Fibroblast of skin of abdomen (primary cell): ENCODE data around the gene TGFB3.
A peak's percentile ranks its signal among the peaks of the same experiment; 100 is the strongest.

ENCODE experiments used
- DNase-seq: peaks from one replicate; pipeline ENCODE4 v3.0.0-alpha.2; 2013

TGFB3 gene

GRCh38 chr14:75986439-75986765 is 4.6 kb upstream of the TGFB3 start:
- no peak for DNase-seq

- peak; percentile 79 for DNase-seq
These were observed 4.0 kb upstream of the TGFB3 start, which contains the start of gene IFT43 for GRCh38 chr14:75985618-75986438. Gene IFT43 (plus strand): TSS chr14:75985763. CDS start chr14:75985787, 24 bp downstream.

GRCh38 chr14:75984674-75985073 is 2.9 kb upstream of the TGFB3 start:
- DNase-seq = no peak

- no peak for DNase-seq
These were observed 1.2 kb upstream of the TGFB3 start for GRCh38 chr14:75983019-75983358.

- DNase-seq = peak; percentile 83
These were observed 647 bp upstream of the TGFB3 start for GRCh38 chr14:75982266-75983018.

GRCh38 chr14:75980856-75981255 is 939 bp downstream of the TGFB3 start:
- DNase-seq = no peak

GRCh38 chr14:75979648-75980565 is 1.9 kb downstream of the TGFB3 start:
- DNase-seq = peak; percentile 18

- peak; percentile 61 for DNase-seq
These were observed 2.7 kb downstream of the TGFB3 start for GRCh38 chr14:75979071-75979571.

- no peak for DNase-seq
These were observed 3.5 kb downstream of the TGFB3 start for GRCh38 chr14:75978249-75978731.

GRCh38 chr14:75977582-75977943 is 4.2 kb downstream of the TGFB3 start:
- DNase-seq = no peak

- DNase-seq = peak; percentile 22
These were observed 4.8 kb downstream of the TGFB3 start for GRCh38 chr14:75976826-75977581.

- DNase-seq = no peak
These were observed 8.9 kb downstream of the TGFB3 start for GRCh38 chr14:75972801-75973421.

GRCh38 chr14:75971509-75971908 is 10.3 kb downstream of the TGFB3 start:
- no peak for DNase-seq

GRCh38 chr14:75970989-75971388 is 10.8 kb downstream of the TGFB3 start:
- DNase-seq = no peak

GRCh38 chr14:75969891-75970290 is 11.9 kb downstream of the TGFB3 start:
- no peak for DNase-seq

- no peak for DNase-seq
These were observed 12.7 kb downstream of the TGFB3 start for GRCh38 chr14:75969126-75969525.

- DNase-seq = peak; percentile 74
These were observed 13.3 kb downstream of the TGFB3 start for GRCh38 chr14:75968456-75968855.

- DNase-seq = no peak
These were observed 13.9 kb downstream of the TGFB3 start for GRCh38 chr14:75967866-75968265.

GRCh38 chr14:75961662-75962061 is 20.1 kb downstream of the TGFB3 start:
- DNase-seq = no peak

- DNase-seq = no peak
These were observed 21.6 kb downstream of the TGFB3 start for GRCh38 chr14:75960231-75960630.

- no peak for DNase-seq
These were observed 22.8 kb downstream of the TGFB3 start for GRCh38 chr14:75959031-75959430.
